ENCODE results near the gene CYYR1. TPM values are rescaled to one million over a fixed set of nuclear protein-coding genes. Genes with fewer than 3 reads are reported as not detected.

The CYYR1 gene
- total RNA-seq, 1 experiment from 2014 or later: not detected

- peaks cover 3% of the 10 kb centered on the region for H3K36me3 Mint-ChIP-seq (ENCODE audit: insufficient read depth, unreplicated experiment)
- no peak overlapping the region for H3K4me3 Mint-ChIP-seq (ENCODE audit: low read depth, unreplicated experiment)
- H3K27me3 Mint-ChIP-seq (ENCODE audit: unreplicated experiment): no peaks in the 10 kb centered on the region
- intact Hi-C loops (cut with micrococcal nuclease; ENCODE audit: unreplicated experiment): no loop called here
- H3K4me1 Mint-ChIP-seq (ENCODE audit: low read depth, unreplicated experiment): no peaks in the 10 kb centered on the region
- no peaks in the 10 kb centered on the region for H3K9me3 Mint-ChIP-seq (ENCODE audit: low read depth, unreplicated experiment)
- TF ChIP-seq CTCF (IDR thresholded peaks at IDR 0.05; ENCODE audit: unreplicated experiment): no peak
- H3K27ac Mint-ChIP-seq (ENCODE audit: unreplicated experiment): no peak overlapping the region
- DNase-seq: no peak
- no TSS peak for BruUV-seq (replicated peaks)
- CTCF ChIA-PET: interaction anchor here (1.2 kb wide), 1 partner anchor 13 kb away, joined by 3 read pairs; no protein-coding TSS in a partner anchor
These were observed 128.4 kb downstream of the CYYR1 start for GRCh38 chr21:26444646-26445045.

GRCh38 chr21:26443867-26444266 lies 129.2 kb downstream of the CYYR1 start:
- Mint-ChIP-seq H3K9me3 (ENCODE audit: low read depth, unreplicated experiment) (no peaks in the 10 kb centered on the region), H3K4me3 (ENCODE audit: low read depth, unreplicated experiment) (no peak overlapping the region), H3K27ac (ENCODE audit: unreplicated experiment) (no peak overlapping the region), H3K27me3 (ENCODE audit: unreplicated experiment) (no peaks in the 10 kb centered on the region), H3K4me1 (ENCODE audit: low read depth, unreplicated experiment) (no peaks in the 10 kb centered on the region), H3K36me3 (ENCODE audit: insufficient read depth, unreplicated experiment) (peaks cover 3% of the 10 kb centered on the region)
- CTCF ChIA-PET: no interaction called here
- intact Hi-C loops (cut with micrococcal nuclease; ENCODE audit: unreplicated experiment): no loop called here
- no peak for DNase-seq
- BruUV-seq (replicated peaks): no TSS peak
- TF ChIP-seq CTCF (IDR thresholded peaks at IDR 0.05; ENCODE audit: unreplicated experiment): no peak

GRCh38 chr21:26443291-26443690 lies 129.8 kb downstream of the CYYR1 start:
- CTCF ChIA-PET: no interaction called here

GRCh38 chr21:26441149-26441548 lies 131.9 kb downstream of the CYYR1 start:
- intact Hi-C loops (cut with micrococcal nuclease; ENCODE audit: unreplicated experiment): no loop called here
- Mint-ChIP-seq H3K9me3 (ENCODE audit: low read depth, unreplicated experiment) (no peaks in the 10 kb centered on the region), H3K27me3 (ENCODE audit: unreplicated experiment) (no peaks in the 10 kb centered on the region), H3K36me3 (ENCODE audit: insufficient read depth, unreplicated experiment) (no peaks in the 10 kb centered on the region), H3K27ac (ENCODE audit: unreplicated experiment) (no peak overlapping the region), H3K4me3 (ENCODE audit: low read depth, unreplicated experiment) (no peak overlapping the region), H3K4me1 (ENCODE audit: low read depth, unreplicated experiment) (no peaks in the 10 kb centered on the region)
- BruUV-seq (replicated peaks): no TSS peak
- CTCF ChIA-PET: interaction anchor here (0.7 kb wide), 1 partner anchor 168 kb away, joined by 6 read pairs; no protein-coding TSS in a partner anchor
- no peak for DNase-seq
- TF ChIP-seq CTCF (IDR thresholded peaks at IDR 0.05; ENCODE audit: unreplicated experiment): no peak

More at GRCh38 chr21:26443291-26443690, 129.8 kb downstream of the CYYR1 start:
- no peak for DNase-seq
- Mint-ChIP-seq H3K4me1 (ENCODE audit: low read depth, unreplicated experiment) (no peaks in the 10 kb centered on the region), H3K27me3 (ENCODE audit: unreplicated experiment) (no peaks in the 10 kb centered on the region), H3K27ac (ENCODE audit: unreplicated experiment) (no peak overlapping the region), H3K9me3 (ENCODE audit: low read depth, unreplicated experiment) (no peaks in the 10 kb centered on the region), H3K4me3 (ENCODE audit: low read depth, unreplicated experiment) (no peak overlapping the region), H3K36me3 (ENCODE audit: insufficient read depth, unreplicated experiment) (peaks cover 3% of the 10 kb centered on the region)
- TF ChIP-seq CTCF (IDR thresholded peaks at IDR 0.05; ENCODE audit: unreplicated experiment): no peak
- BruUV-seq (replicated peaks): no TSS peak
- intact Hi-C loops (cut with micrococcal nuclease; ENCODE audit: unreplicated experiment): no loop called here

Measured in Calu3 (cell line).